ACC112 (cell line): Measurements from ENCODE around the gene SCYGR6.
A peak's percentile ranks its signal among the peaks of the same experiment; 100 is the strongest.
"Not testable (repeated sequence)": the region's sequence is repeated elsewhere in the genome, so short reads cannot be mapped to it uniquely, and the experiment has no call there.

ENCODE experiments used
- H2AFZ ChIP-seq: fragments of 200-600 bp; sonication (generic); one replicate; pipeline ENCODE4 v1.6.0; 2017; ENCODE audit warnings: antibody characterized with exemption, low read length; ENCODE audit not compliant: unreplicated experiment
- H3K27ac ChIP-seq: fragments of 200-600 bp; sonication (generic); 2 replicates; pipeline ENCODE4 v1.5.1; 2014; ENCODE audit warnings: low read depth, mild to moderate bottlenecking, antibody characterized with exemption, low read length, moderate library complexity
- H3K27me3 ChIP-seq: fragments of 200-600 bp; sonication (generic); 2 replicates; pipeline ENCODE4 v1.6.1; 2014; ENCODE audit warnings: mild to moderate bottlenecking, antibody characterized with exemption, low read length, moderate library complexity, mixed read lengths; ENCODE audit not compliant: insufficient read depth
- H3K36me3 ChIP-seq: fragments of 200-600 bp; sonication (generic); 2 replicates; pipeline ENCODE4 v1.6.1; 2016; ENCODE audit warnings: mild to moderate bottlenecking, antibody characterized with exemption, low read length, moderate library complexity, mixed read lengths; ENCODE audit not compliant: insufficient read depth
- H3K4me1 ChIP-seq: fragments of 200-600 bp; sonication (generic); one replicate; pipeline ENCODE4 v1.6.1; 2016; ENCODE audit warnings: low read length, mixed read lengths; ENCODE audit not compliant: insufficient read depth, unreplicated experiment, control insufficient read depth
- H3K4me3 ChIP-seq: fragments of 200-600 bp; sonication (generic); 2 replicates; pipeline ENCODE4 v1.5.1; 2014; ENCODE audit warnings: mild to moderate bottlenecking, low read depth, low read length
- H3K79me2 ChIP-seq: fragments of 200-600 bp; sonication (generic); one replicate; pipeline ENCODE4 v1.6.0; 2016; ENCODE audit warnings: low read length; ENCODE audit not compliant: control insufficient read depth, unreplicated experiment, insufficient read depth

The SCYGR6 gene

GRCh38 chr2:227748079-227748478, 23.5 kb upstream of the SCYGR6 start:
- H2AFZ ChIP-seq, result no peak overlapping the region
- no peaks in the 10 kb centered on the region for H3K27me3 ChIP-seq
- no peak overlapping the region for H3K27ac ChIP-seq
- H3K79me2 ChIP-seq, result no peaks in the 10 kb centered on the region
- H3K4me1 ChIP-seq, result no peaks in the 10 kb centered on the region
- no peak overlapping the region for H3K4me3 ChIP-seq
- H3K36me3 ChIP-seq, result no peaks in the 10 kb centered on the region

- Histone ChIP-seq H3K4me1 (no peaks in the 10 kb centered on the region), H3K36me3 (no peaks in the 10 kb centered on the region), H3K4me3 (no peak within 1 kb of the TSS), H2AFZ (no peak within 1 kb of the TSS), H3K27me3 (no peaks in the 10 kb centered on the region), H3K27ac (no peak within 1 kb of the TSS), H3K79me2 (no peaks in the 10 kb centered on the region)
Measured at GRCh38 chr2:227745594-227745993, 21.0 kb upstream of the SCYGR6 start, which contains the start of gene SCYGR8. TSS of gene SCYGR8 (plus strand) at chr2:227745894. CDS start at chr2:227745894, 0 bp downstream.

- H3K36me3 ChIP-seq, H2AFZ ChIP-seq, H3K4me1 ChIP-seq: not testable (repeated sequence)
Measured at GRCh38 chr2:227740705-227741104, 16.1 kb upstream of the SCYGR6 start.

GRCh38 chr2:227739351-227739750, 14.8 kb upstream of the SCYGR6 start:
- Histone ChIP-seq H2AFZ (no peak overlapping the region), H3K36me3 (no peaks in the 10 kb centered on the region), H3K4me1 (no peaks in the 10 kb centered on the region), H3K4me3 (no peak overlapping the region), H3K79me2 (no peaks in the 10 kb centered on the region), H3K27ac (no peak overlapping the region), H3K27me3 (peaks cover 14% of the 10 kb centered on the region; the same call in 1 of the 2 replicates)

More at GRCh38 chr2:227740705-227741104, 16.1 kb upstream of the SCYGR6 start:
- not testable (repeated sequence) for H3K27me3 ChIP-seq, H3K4me3 ChIP-seq, H3K27ac ChIP-seq, H3K79me2 ChIP-seq

- H2AFZ ChIP-seq, result no peak within 1 kb of the TSS
- no peaks in the 10 kb centered on the region for H3K79me2 ChIP-seq
- H3K4me1 ChIP-seq, result no peaks in the 10 kb centered on the region
- no peak within 1 kb of the TSS for H3K4me3 ChIP-seq
- H3K27me3 ChIP-seq, result peaks cover 22% of the 10 kb centered on the region
- H3K36me3 ChIP-seq, result no peaks in the 10 kb centered on the region
- H3K27ac ChIP-seq, result no peak within 1 kb of the TSS
Measured at GRCh38 chr2:227728035-227728434, 3.5 kb upstream of the SCYGR6 start, which contains the start of gene SCYGR7. TSS of gene SCYGR7 (plus strand) at chr2:227728335. CDS start at chr2:227728335, 0 bp downstream.

- not testable (repeated sequence) for H3K27me3 ChIP-seq, H3K27ac ChIP-seq, H3K36me3 ChIP-seq, H3K4me3 ChIP-seq, H3K79me2 ChIP-seq, H2AFZ ChIP-seq, H3K4me1 ChIP-seq
Measured at GRCh38 chr2:227722821-227723220, 1.7 kb downstream of the SCYGR6 start.

- Histone ChIP-seq H3K27ac (no peak overlapping the region), H3K36me3 (no peaks in the 10 kb centered on the region), H2AFZ (no peak overlapping the region), H3K4me1 (no peaks in the 10 kb centered on the region), H3K27me3 (0 out of 2 replicates have a peak, but pooled peaks cover 4% of the 10 kb centered on the region), H3K4me3 (no peak overlapping the region), H3K79me2 (no peaks in the 10 kb centered on the region)
Measured at GRCh38 chr2:227720680-227721079, 3.9 kb downstream of the SCYGR6 start.

GRCh38 chr2:227719641-227720040, 4.9 kb downstream of the SCYGR6 start:
- H3K4me3 ChIP-seq, result no peak overlapping the region

GRCh38 chr2:227717687-227718567, 6.6 kb downstream of the SCYGR6 start, which contains the start of gene SLC19A3:
TSS of gene SLC19A3 (minus strand) at chr2:227718028. CDS start at chr2:227702318, 15,710 bp downstream.
- Histone ChIP-seq H3K4me1 (no peaks in the 10 kb centered on the region), H3K79me2 (no peaks in the 10 kb centered on the region), H3K4me3 (peak within 1 kb of the TSS; percentile 75), H3K27me3 (no peaks in the 10 kb centered on the region), H2AFZ (peak within 1 kb of the TSS; percentile 20), H3K36me3 (no peaks in the 10 kb centered on the region), H3K27ac (peak within 1 kb of the TSS; percentile 27; the same call in 1 of the 2 replicates)

More at GRCh38 chr2:227719641-227720040, 4.9 kb downstream of the SCYGR6 start:
- Histone ChIP-seq H2AFZ (no peak overlapping the region), H3K27me3 (no peaks in the 10 kb centered on the region), H3K36me3 (no peaks in the 10 kb centered on the region), H3K79me2 (no peaks in the 10 kb centered on the region), H3K4me1 (no peaks in the 10 kb centered on the region), H3K27ac (no peak overlapping the region)

- Histone ChIP-seq H3K27ac (no peak overlapping the region), H3K4me1 (no peaks in the 10 kb centered on the region), H3K4me3 (no peak overlapping the region), H3K36me3 (no peaks in the 10 kb centered on the region), H3K27me3 (no peaks in the 10 kb centered on the region), H3K79me2 (no peaks in the 10 kb centered on the region), H2AFZ (no peak overlapping the region)
Measured at GRCh38 chr2:227716501-227716900, 8.1 kb downstream of the SCYGR6 start.

- Histone ChIP-seq H3K27ac (no peak overlapping the region), H3K36me3 (no peaks in the 10 kb centered on the region), H2AFZ (no peak overlapping the region), H3K4me1 (no peaks in the 10 kb centered on the region), H3K4me3 (no peak overlapping the region), H3K27me3 (no peaks in the 10 kb centered on the region), H3K79me2 (no peaks in the 10 kb centered on the region)
Measured at GRCh38 chr2:227713291-227713690, 11.3 kb downstream of the SCYGR6 start.
